Neural progenitor cell (in vitro differentiated cells): ENCODE measurements around the gene TAMALIN.

Experiments used
- EZH2 ChIP-seq: fragments of 200-600 bp; sonication (generic); IDR thresholded peaks from 2 replicates; pipeline ENCODE4 v1.6.1; 2017; ENCODE audit warnings: antibody characterized with exemption, mild to moderate bottlenecking, moderate library complexity
- EZH2phosphoT487 ChIP-seq: fragments of 200-600 bp; sonication (generic); IDR thresholded peaks from 2 replicates; pipeline ENCODE4 v1.6.1; 2017; ENCODE audit warnings: antibody characterized with exemption

DNA sequence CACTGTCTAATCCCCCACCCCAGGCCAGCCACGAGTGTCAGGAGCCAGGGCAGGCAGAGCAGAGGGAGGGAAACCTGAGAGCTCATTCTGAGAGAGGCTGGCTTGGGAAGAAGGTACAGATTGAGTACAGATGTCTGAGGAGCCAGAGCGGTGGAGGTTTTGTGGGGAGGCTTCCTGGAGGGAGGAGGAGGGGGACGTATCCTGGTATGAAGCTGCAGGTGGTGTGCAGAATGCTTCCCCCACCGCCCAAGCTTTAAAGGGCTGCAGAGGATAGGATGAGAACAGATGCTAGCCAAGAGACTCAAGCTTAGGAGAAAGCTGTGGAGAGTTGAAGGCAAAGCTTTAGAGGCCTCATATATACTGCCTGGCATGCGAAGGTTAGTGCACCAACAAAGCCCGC lies 3.2 kb upstream of the TAMALIN start:
- TF ChIP-seq EZH2phosphoT487, result no peak
- TF ChIP-seq EZH2, result no peak
